Left lung (tissue), 10 donors: ENCODE data around the gene KCNE1. TPM values are rescaled to one million over a fixed set of nuclear protein-coding genes. Genes with fewer than 3 reads are reported as not detected.
"Not testable (repeated sequence)": the region's sequence is repeated elsewhere in the genome, so short reads cannot be mapped to it uniquely, and the experiment has no call there.

Experiments used
- ATAC-seq: fragments of 200-7000 bp; cut with Tn5 transposase; one replicate; pipeline ENCODE4 v1.9.1; 2020; ENCODE audit warnings: moderate library complexity
- DNase-seq, 4 donors: peaks; one replicate each; pipeline ENCODE4 v3.0.0-alpha.2; 2013 to 2020
- H3K27ac ChIP-seq, 2 donors: fragments of 200-600 bp; sonication (generic) in 1 of 2; one replicate each; pipeline versions ENCODE4 v1.5.0 to v1.8.0; 2020 to 2021
- H3K27me3 ChIP-seq, 2 donors: fragments of 200-600 bp; sonication (generic) in 1 of 2; one replicate each; pipeline versions ENCODE4 v1.5.0 to v1.8.0; 2020 to 2021
- H3K36me3 ChIP-seq, 2 donors: fragments of 200-600 bp; sonication (generic) in 1 of 2; one replicate each; pipeline versions ENCODE4 v1.5.0 to v1.8.0; 2020 to 2021
- H3K4me1 ChIP-seq, 2 donors: fragments of 200-600 bp; one replicate each; pipeline ENCODE4 v1.8.0; 2021
- H3K4me3 ChIP-seq, 2 donors: fragments of 200-600 bp; sonication (generic) in 1 of 2; one replicate each; pipeline versions ENCODE4 v1.5.0 to v1.8.0; 2020 to 2021; ENCODE audit warnings: mild to moderate bottlenecking in 1 of 2
- H3K9me3 ChIP-seq, 2 donors: fragments of 200-600 bp; sonication (generic) in 1 of 2; one replicate each; pipeline versions ENCODE4 v1.5.0 to v1.8.0; 2020 to 2021
- intact Hi-C, 2 donors: fragments of 100-400 bp; cut with DNase I; formaldehyde crosslinking; loops; one replicate each; pipeline versions ENCODE4 v1.11.2 to v1.14.2; 2022
- polyA plus RNA-seq, 6 donors: library from polyadenylated mRNA; unstranded; fragments of 120-200 nt; gene quantifications; one replicate each; pipeline ENCODE4 v1.2.1, GENCODE V29; 2013; ENCODE audit not compliant: insufficient read length in 6 of 6
- total RNA-seq, 2 donors: library from RNA; stranded (reverse); fragmentation: NEBNext Ultra II Directional; extraction: Animal tissue kit (Norgen Biotek cat#: 25700); gene quantifications; one replicate each; pipeline ENCODE4 v1.2.1, GENCODE V29; 2021
- TF ChIP-seq, protein P1 (sequence below), 2 donors: fragments of 200-600 bp; sonication (generic) in 1 of 2; IDR thresholded peaks; one replicate each; pipeline versions ENCODE4 v1.5.0 to v1.8.0; 2021; ENCODE audit warnings: antibody characterized with exemption in 2 of 2
- donor health status: DM: no; HTN: yes; CAD: no.
- donor health status: DM: no; HTN: no; CAD: no.

The KCNE1 gene
- total and polyA plus RNA-seq, 8 donors: 0.19 to 21.2 (median 2.2) TPM

DNA sequence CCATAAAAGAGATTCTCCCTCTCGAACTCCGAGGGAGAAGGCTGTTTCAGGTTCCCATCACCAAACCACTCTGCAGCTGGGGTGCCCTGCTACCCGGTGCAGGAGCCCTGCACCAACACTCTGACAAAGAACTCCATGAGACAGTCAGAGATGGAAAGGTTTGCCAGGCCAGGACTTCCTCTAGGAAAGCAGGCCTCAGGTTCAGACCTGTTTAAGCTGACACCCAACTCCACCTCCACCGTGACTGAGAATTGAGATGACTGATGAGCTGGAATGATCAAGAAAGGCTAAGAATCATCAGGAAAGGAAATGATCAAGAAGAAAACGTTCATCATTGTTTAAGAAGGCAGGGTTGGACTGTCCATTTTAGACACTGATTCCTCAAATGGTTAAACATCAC is 46.2 kb upstream of the KCNE1 start:
- H3K4me1 ChIP-seq: no peaks in the 10 kb centered on the region
- no peaks in the 10 kb centered on the region for H3K36me3 ChIP-seq
- DNase-seq: no peak
- H3K27ac ChIP-seq: no peak overlapping the region
- TF ChIP-seq, protein P1, sequence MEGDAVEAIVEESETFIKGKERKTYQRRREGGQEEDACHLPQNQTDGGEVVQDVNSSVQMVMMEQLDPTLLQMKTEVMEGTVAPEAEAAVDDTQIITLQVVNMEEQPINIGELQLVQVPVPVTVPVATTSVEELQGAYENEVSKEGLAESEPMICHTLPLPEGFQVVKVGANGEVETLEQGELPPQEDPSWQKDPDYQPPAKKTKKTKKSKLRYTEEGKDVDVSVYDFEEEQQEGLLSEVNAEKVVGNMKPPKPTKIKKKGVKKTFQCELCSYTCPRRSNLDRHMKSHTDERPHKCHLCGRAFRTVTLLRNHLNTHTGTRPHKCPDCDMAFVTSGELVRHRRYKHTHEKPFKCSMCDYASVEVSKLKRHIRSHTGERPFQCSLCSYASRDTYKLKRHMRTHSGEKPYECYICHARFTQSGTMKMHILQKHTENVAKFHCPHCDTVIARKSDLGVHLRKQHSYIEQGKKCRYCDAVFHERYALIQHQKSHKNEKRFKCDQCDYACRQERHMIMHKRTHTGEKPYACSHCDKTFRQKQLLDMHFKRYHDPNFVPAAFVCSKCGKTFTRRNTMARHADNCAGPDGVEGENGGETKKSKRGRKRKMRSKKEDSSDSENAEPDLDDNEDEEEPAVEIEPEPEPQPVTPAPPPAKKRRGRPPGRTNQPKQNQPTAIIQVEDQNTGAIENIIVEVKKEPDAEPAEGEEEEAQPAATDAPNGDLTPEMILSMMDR (IDR thresholded peaks at IDR 0.05): no peak
- H3K9me3 ChIP-seq: no peaks in the 10 kb centered on the region
- intact Hi-C loops: no loop called here
- no peak overlapping the region for H3K4me3 ChIP-seq
- H3K27me3 ChIP-seq: no peaks in the 10 kb centered on the region
- no peak for ATAC-seq

DNA sequence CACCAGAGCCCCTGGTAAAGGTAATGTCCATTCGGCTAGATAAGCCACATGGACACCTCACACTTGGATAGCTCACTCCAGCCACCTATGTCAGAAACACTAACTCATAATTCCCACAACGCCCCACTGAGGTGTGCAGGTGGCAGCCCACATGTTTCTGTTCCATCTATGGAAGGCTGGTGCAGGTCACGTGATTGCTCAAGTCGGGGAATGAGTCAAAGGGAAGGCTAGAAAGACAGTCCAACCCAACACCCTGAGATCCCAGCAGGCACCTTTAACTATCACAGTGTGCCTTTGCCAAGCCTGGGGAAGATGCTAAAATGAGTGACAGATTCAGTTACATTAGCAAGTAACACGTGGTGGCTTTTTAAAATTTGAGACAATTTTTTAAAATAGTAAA is 45.3 kb upstream of the KCNE1 start:
- Histone ChIP-seq H3K36me3 (no peaks in the 10 kb centered on the region), H3K4me1 (no peaks in the 10 kb centered on the region), H3K9me3 (no peaks in the 10 kb centered on the region), H3K4me3 (no peak overlapping the region), H3K27me3 (no peaks in the 10 kb centered on the region), H3K27ac (no peak overlapping the region)
- no peak for ATAC-seq
- no peak for DNase-seq
- TF ChIP-seq, protein P1 (IDR thresholded peaks at IDR 0.05): no peak
- intact Hi-C loops: no loop called here

DNA sequence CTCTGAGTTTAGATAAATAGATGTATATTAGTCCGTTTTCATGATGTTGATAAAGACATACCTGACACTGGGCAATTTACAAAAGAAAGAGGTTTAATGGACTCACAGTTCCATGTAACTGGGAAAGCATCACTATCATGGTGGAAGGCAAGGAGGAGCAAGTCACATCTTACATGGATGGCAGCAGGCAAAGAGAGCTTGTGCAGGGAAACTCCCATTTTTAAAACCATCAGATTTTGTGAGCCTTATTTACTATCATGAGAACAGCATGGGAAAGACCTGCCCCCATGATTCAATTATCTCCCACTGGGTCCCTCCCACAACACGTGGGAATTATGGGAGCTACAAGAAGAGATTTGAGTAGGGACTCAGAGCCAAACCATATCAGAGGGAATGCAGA is 42.7 kb upstream of the KCNE1 start:
- H3K27me3 ChIP-seq, DNase-seq, H3K4me3 ChIP-seq, H3K4me1 ChIP-seq, H3K36me3 ChIP-seq, H3K27ac ChIP-seq, H3K9me3 ChIP-seq, intact Hi-C loops, ATAC-seq: not testable (repeated sequence)

GRCh38 chr21:34554227-34554626 is 42.2 kb upstream of the KCNE1 start:
- DNase-seq (no peak), ATAC-seq (no peak)
- Histone ChIP-seq H3K4me1 (no peaks in the 10 kb centered on the region), H3K27ac (no peak overlapping the region), H3K4me3 (no peak overlapping the region), H3K36me3 (no peaks in the 10 kb centered on the region), H3K27me3 (no peaks in the 10 kb centered on the region), H3K9me3 (no peaks in the 10 kb centered on the region)
- intact Hi-C loops: no loop called here
- TF ChIP-seq, protein P1 (IDR thresholded peaks at IDR 0.05): no peak

DNA sequence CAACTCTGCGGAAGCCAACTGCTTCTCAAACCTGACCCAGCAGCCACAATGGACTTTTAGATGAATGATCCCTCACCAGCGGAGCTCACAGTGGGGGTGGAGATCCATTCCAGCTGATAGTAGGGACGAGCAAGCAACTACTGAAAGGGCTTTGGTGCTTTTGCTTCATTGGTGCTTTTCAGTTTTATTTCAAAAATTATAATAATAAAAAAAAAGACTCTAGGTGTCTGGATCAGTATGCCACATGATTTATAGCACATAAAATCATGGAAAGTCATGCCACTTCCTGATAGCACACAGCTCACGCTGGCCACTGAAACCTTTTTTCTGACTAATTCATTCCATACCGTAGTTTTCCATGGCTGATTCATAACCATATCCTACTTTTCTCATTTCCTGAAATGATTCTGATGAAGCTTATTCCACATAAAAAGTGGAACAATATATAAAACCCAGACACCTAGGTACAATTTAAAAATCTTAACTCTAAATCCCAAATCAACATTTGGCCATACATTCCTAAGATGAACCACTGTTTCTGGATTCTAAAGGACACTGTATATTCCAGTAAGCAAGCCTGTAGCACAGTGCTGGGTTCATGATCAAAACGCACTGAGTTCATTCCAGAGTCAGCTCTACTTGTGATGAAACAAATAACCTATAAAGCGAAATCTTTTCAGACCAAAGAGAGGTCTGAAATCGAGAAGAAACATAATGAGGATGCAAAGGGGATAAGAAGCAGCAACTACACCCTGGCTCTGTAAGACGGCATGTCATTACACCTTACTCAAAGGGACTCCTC is 41.3 kb upstream of the KCNE1 start:
- H3K4me3 ChIP-seq: no peak overlapping the region
- TF ChIP-seq, protein P1 (IDR thresholded peaks at IDR 0.05): no peak
- no peaks in the 10 kb centered on the region for H3K9me3 ChIP-seq
- intact Hi-C loops: no loop called here
- H3K4me1 ChIP-seq: no peaks in the 10 kb centered on the region
- peak; percentile 62 for ATAC-seq
- H3K36me3 ChIP-seq: no peaks in the 10 kb centered on the region
- DNase-seq: no peak
- H3K27ac ChIP-seq: peak overlapping the region in 1 of 2 donors; percentile 28
- no peaks in the 10 kb centered on the region for H3K27me3 ChIP-seq
